Skeletal muscle tissue (tissue), 4 donors: ENCODE data around the gene GALNT7. TPM values are rescaled to one million over a fixed set of nuclear protein-coding genes. Genes with fewer than 3 reads are reported as not detected.

Experiments
- H3K27ac ChIP-seq: one replicate; pipeline ENCODE4 v1.7.0; 2013; ENCODE audit warnings: mild to moderate bottlenecking, low read depth, low read length, inconsistent platforms
- H3K27me3 ChIP-seq, 3 donors: one replicate each; pipeline ENCODE4 v1.7.0; 2013; ENCODE audit warnings: low read length in 3 of 3; ENCODE audit not compliant: control insufficient read depth in 3 of 3, insufficient read depth in 3 of 3
- H3K36me3 ChIP-seq, 3 donors: one replicate each; pipeline ENCODE4 v1.7.0; 2013; ENCODE audit warnings: low read length in 3 of 3; ENCODE audit not compliant: control insufficient read depth in 3 of 3, insufficient read depth in 3 of 3
- H3K4me1 ChIP-seq, 3 donors: one replicate each; pipeline ENCODE4 v1.7.0; 2013; ENCODE audit warnings: low read length in 3 of 3, mild to moderate bottlenecking in 3 of 3; ENCODE audit not compliant: control insufficient read depth in 3 of 3, insufficient read depth in 3 of 3
- H3K4me3 ChIP-seq, 3 donors: one replicate each; pipeline ENCODE4 v1.7.0; 2013; ENCODE audit warnings: low read length in 3 of 3
- H3K9ac ChIP-seq, 3 donors: one replicate each; pipeline ENCODE4 v1.7.0; 2013; ENCODE audit warnings: low read length in 3 of 3, mild to moderate bottlenecking in 3 of 3, moderate library complexity in 2 of 3, low read depth in 1 of 3
- H3K9me3 ChIP-seq, 3 donors: one replicate each; pipeline ENCODE4 v1.7.0; 2013; ENCODE audit warnings: low read length in 3 of 3; ENCODE audit not compliant: control insufficient read depth in 3 of 3
- total RNA-seq: library from RNA; depleted of rRNA; stranded (reverse); fragments of >200 nt; gene quantifications from one replicate; pipeline ENCODE4 v1.2.3, GENCODE V29; 2014
- donor health status: Osteomylitis.

Gene GALNT7
- total RNA-seq, 1 donor from 2014 or later, result 18.8 TPM

GRCh38 chr4:173265751-173266150 lies 97.1 kb downstream of the GALNT7 start:
- H3K36me3 ChIP-seq, result no peaks in the 10 kb centered on the region
- peaks cover 8 to 13% (median 12%) of the 10 kb centered on the region in 3 donors for H3K4me1 ChIP-seq
- H3K4me3 ChIP-seq, result no peak overlapping the region
- H3K27me3 ChIP-seq, result peaks cover 0 to 2% (median 0%) of the 10 kb centered on the region in 3 donors
- H3K9ac ChIP-seq, result no peak overlapping the region
- no peak overlapping the region for H3K27ac ChIP-seq
- no peaks in the 10 kb centered on the region for H3K9me3 ChIP-seq

GRCh38 chr4:173267711-173268110 lies 99.1 kb downstream of the GALNT7 start:
- Histone ChIP-seq H3K9me3 (no peaks in the 10 kb centered on the region), H3K9ac (no peak overlapping the region), H3K27ac (no peak overlapping the region), H3K36me3 (no peaks in the 10 kb centered on the region), H3K4me3 (no peak overlapping the region), H3K4me1 (peaks cover 8 to 13% (median 12%) of the 10 kb centered on the region in 3 donors), H3K27me3 (peaks cover 0 to 2% (median 0%) of the 10 kb centered on the region in 3 donors)

- Histone ChIP-seq H3K4me3 (no peak overlapping the region), H3K9me3 (no peaks in the 10 kb centered on the region)
Measured at GRCh38 chr4:173269280-173269679, 100.7 kb downstream of the GALNT7 start.

GRCh38 chr4:173270312-173271027 lies 101.9 kb downstream of the GALNT7 start:
- Histone ChIP-seq H3K36me3 (no peaks in the 10 kb centered on the region), H3K9ac (no peak overlapping the region), H3K9me3 (no peaks in the 10 kb centered on the region), H3K27ac (no peak overlapping the region), H3K4me3 (no peak overlapping the region), H3K4me1 (no peaks in the 10 kb centered on the region), H3K27me3 (peaks cover 0 to 2% (median 0%) of the 10 kb centered on the region in 3 donors)

More at GRCh38 chr4:173269280-173269679, 100.7 kb downstream of the GALNT7 start:
- peaks cover 0 to 2% (median 0%) of the 10 kb centered on the region in 3 donors for H3K27me3 ChIP-seq
- H3K27ac ChIP-seq, result no peak overlapping the region
- H3K9ac ChIP-seq, result no peak overlapping the region
- no peaks in the 10 kb centered on the region for H3K36me3 ChIP-seq
- peaks cover 8 to 11% (median 9%) of the 10 kb centered on the region in 3 donors for H3K4me1 ChIP-seq

DNA sequence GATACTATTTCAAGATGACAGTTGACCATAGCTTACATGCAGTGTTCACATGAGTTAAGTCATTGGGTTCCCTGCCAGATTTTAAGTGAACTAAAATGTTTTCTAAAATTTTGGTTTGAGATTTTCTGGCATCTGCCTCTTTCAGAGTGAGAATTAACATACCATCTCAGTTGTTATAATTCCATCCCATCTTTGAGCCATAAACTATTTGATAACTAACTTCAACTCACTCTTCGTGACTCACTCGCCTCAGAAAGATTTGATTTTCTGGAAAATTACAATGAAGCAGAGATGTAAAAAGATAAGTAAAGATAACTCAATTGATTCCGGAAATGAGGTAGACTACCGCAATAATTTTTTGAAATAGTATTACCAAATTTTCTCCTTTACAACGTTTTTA lies 103.7 kb downstream of the GALNT7 start:
- Histone ChIP-seq H3K9me3 (no peaks in the 10 kb centered on the region), H3K27ac (no peak overlapping the region), H3K4me3 (no peak overlapping the region), H3K9ac (no peak overlapping the region), H3K36me3 (no peaks in the 10 kb centered on the region), H3K27me3 (no peaks in the 10 kb centered on the region), H3K4me1 (no peaks in the 10 kb centered on the region)

DNA sequence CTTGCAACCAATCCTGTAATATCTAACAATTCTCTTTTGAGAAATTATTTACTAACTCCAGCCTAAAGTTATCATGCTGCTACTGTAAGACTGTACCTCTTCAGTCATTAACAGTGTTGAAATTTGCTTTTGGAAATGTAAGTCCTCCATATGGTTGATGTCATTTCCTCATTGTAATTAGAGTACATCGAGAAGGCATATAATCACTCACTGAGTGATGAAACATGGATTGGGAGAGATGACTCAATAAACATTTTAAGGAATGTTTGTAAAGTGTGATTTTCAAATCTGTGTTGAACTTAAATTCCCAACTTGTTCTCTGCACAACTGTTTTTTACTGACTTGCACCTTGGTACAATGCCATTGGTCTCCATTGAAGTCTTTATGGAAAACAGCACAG lies 104.4 kb downstream of the GALNT7 start:
- Histone ChIP-seq H3K36me3 (no peaks in the 10 kb centered on the region), H3K27me3 (no peaks in the 10 kb centered on the region), H3K4me1 (no peaks in the 10 kb centered on the region), H3K4me3 (no peak overlapping the region), H3K27ac (no peak overlapping the region), H3K9ac (no peak overlapping the region), H3K9me3 (no peaks in the 10 kb centered on the region)

- H3K4me1 ChIP-seq, result no peaks in the 10 kb centered on the region
- no peak overlapping the region for H3K27ac ChIP-seq
- no peaks in the 10 kb centered on the region for H3K9me3 ChIP-seq
- no peaks in the 10 kb centered on the region for H3K27me3 ChIP-seq
- no peak overlapping the region for H3K9ac ChIP-seq
- no peaks in the 10 kb centered on the region for H3K36me3 ChIP-seq
- no peak overlapping the region for H3K4me3 ChIP-seq
Measured at GRCh38 chr4:173273941-173274340, 105.3 kb downstream of the GALNT7 start.

GRCh38 chr4:173274744-173275143 lies 106.1 kb downstream of the GALNT7 start:
- H3K36me3 ChIP-seq, result no peaks in the 10 kb centered on the region
- H3K4me3 ChIP-seq, result no peak overlapping the region
- H3K9ac ChIP-seq, result no peak overlapping the region
- H3K9me3 ChIP-seq, result no peaks in the 10 kb centered on the region
- H3K4me1 ChIP-seq, result no peaks in the 10 kb centered on the region
- H3K27ac ChIP-seq, result no peak overlapping the region
- H3K27me3 ChIP-seq, result no peaks in the 10 kb centered on the region

- H3K4me3 ChIP-seq, result no peak overlapping the region
- no peaks in the 10 kb centered on the region for H3K27me3 ChIP-seq
- no peak overlapping the region for H3K9ac ChIP-seq
- H3K9me3 ChIP-seq, result no peaks in the 10 kb centered on the region
- no peaks in the 10 kb centered on the region for H3K4me1 ChIP-seq
- H3K27ac ChIP-seq, result no peak overlapping the region
- H3K36me3 ChIP-seq, result no peaks in the 10 kb centered on the region
Measured at GRCh38 chr4:173275150-173275549, 106.5 kb downstream of the GALNT7 start.

DNA sequence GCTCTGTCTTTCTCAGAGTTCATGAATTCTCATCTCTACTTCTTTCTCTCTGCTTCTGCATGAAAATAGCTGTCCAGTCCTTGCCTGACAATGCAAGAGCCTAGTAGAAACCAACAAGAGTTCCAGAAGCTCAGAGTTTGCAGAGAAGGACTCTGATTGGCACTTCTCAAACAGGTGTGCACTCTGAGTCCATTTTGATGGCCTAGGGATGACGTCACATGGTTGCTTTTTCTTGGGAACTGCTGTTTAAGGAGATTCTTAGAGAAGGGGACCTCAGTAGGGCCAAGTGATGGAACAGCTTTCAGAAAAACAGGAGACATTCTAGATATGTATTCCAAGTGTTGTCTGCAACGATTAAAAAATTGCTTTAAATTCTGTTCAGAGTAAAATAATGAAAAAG lies 108.7 kb downstream of the GALNT7 start:
- Histone ChIP-seq H3K27me3 (no peaks in the 10 kb centered on the region), H3K9me3 (no peaks in the 10 kb centered on the region), H3K27ac (no peak overlapping the region), H3K9ac (no peak overlapping the region), H3K4me1 (no peaks in the 10 kb centered on the region), H3K4me3 (no peak overlapping the region), H3K36me3 (no peaks in the 10 kb centered on the region)
